K562 (cell line): ENCODE results near the gene ARHGAP26. TPM values are rescaled to one million over a fixed set of nuclear protein-coding genes. Genes with fewer than 3 reads are reported as not detected.
A peak's percentile ranks its signal among the peaks of the same experiment; 100 is the strongest.

Experiments
- ARID1B ChIP-seq: fragments of 450-650 bp; IDR thresholded peaks from 2 replicates; pipeline ENCODE4 v1.6.1; 2016; ENCODE audit warnings: antibody characterized with exemption, mild to moderate bottlenecking, inconsistent platforms
- ATF7 ChIP-seq: fragments of 450-650 bp; IDR thresholded peaks from 2 replicates; pipeline ENCODE4 v1.7.1; 2014; ENCODE audit warnings: mild to moderate bottlenecking, moderate library complexity
- CBFA2T3 ChIP-seq: fragments of 450-650 bp; IDR thresholded peaks from 2 replicates; pipeline ENCODE4 v1.6.1; 2017
- CHAMP1 ChIP-seq: fragments of 450-650 bp; IDR thresholded peaks from 2 replicates; pipeline ENCODE4 v1.6.1; 2016; ENCODE audit warnings: mild to moderate bottlenecking
- E2F1 ChIP-seq: sonication (generic); formaldehyde crosslinking; IDR thresholded peaks from 2 replicates; pipeline ENCODE4 v1.8.1; 2023; ENCODE audit warnings: mild to moderate bottlenecking, missing genetic modification reagents, moderate library complexity
- ETS2 ChIP-seq: IDR thresholded peaks from 2 replicates; pipeline ENCODE4 v1.6.1; 2016; ENCODE audit warnings: borderline replicate concordance, missing genetic modification characterization, mild to moderate bottlenecking, moderate library complexity, missing compliant biosample characterization; ENCODE audit not compliant: poor library complexity, severe bottlenecking
- GABPA ChIP-seq: fragments of 200-800 bp; sonication (Bioruptor generic); conservative IDR thresholded peaks from 2 replicates; pipeline ENCODE4 v1.6.1; 2016; ENCODE audit warnings: low read depth, missing genetic modification characterization, missing compliant biosample characterization
- GATAD2B ChIP-seq: fragments of 450-650 bp; IDR thresholded peaks from 2 replicates; pipeline ENCODE4 v1.6.1; 2017; ENCODE audit warnings: mild to moderate bottlenecking, borderline replicate concordance
- L3MBTL2 ChIP-seq: fragments of 450-650 bp; IDR thresholded peaks from 2 replicates; pipeline ENCODE4 v1.6.1; 2016; ENCODE audit warnings: mild to moderate bottlenecking, moderate library complexity
- LEF1 ChIP-seq: fragments of 450-650 bp; IDR thresholded peaks from 2 replicates; pipeline ENCODE4 v1.6.1; 2016; ENCODE audit warnings: mild to moderate bottlenecking
- MTA2 ChIP-seq: fragments of 450-650 bp; IDR thresholded peaks from 2 replicates; pipeline ENCODE4 v1.6.1; 2016; ENCODE audit warnings: low read depth
- MTA3 ChIP-seq: fragments of 450-650 bp; formaldehyde crosslinking; IDR thresholded peaks from 2 replicates; pipeline ENCODE4 v1.6.1; 2017; ENCODE audit warnings: mild to moderate bottlenecking, borderline replicate concordance
- NBN ChIP-seq: fragments of 450-650 bp; IDR thresholded peaks from 2 replicates; pipeline ENCODE4 v1.6.1; 2016; ENCODE audit warnings: low read depth, mild to moderate bottlenecking
- NCOA1 ChIP-seq: fragments of 450-650 bp; IDR thresholded peaks from 2 replicates; pipeline ENCODE4 v1.6.1; 2016; ENCODE audit warnings: low read depth
- RAD21 ChIP-seq, 2 experiments: fragments of 250-450 bp in 1 of 2; fragments of 450-650 bp in 1 of 2; sonication (Bioruptor Pico) in 1 of 2; formaldehyde crosslinking in 1 of 2; IDR thresholded peaks in 1 of 2; conservative IDR thresholded peaks in 1 of 2; 2 replicates each; pipeline versions ENCODE4 v1.4.0 to v1.8.0; 2020 to 2022; ENCODE audit warnings: mild to moderate bottlenecking in 2 of 2, moderate library complexity in 1 of 2
- RB1 ChIP-seq: fragments of 450-650 bp; IDR thresholded peaks from 2 replicates; pipeline ENCODE4 v1.6.1; 2017; ENCODE audit warnings: low read depth, mild to moderate bottlenecking
- RNF2 ChIP-seq: sonication (generic); IDR thresholded peaks from 2 replicates; pipeline ENCODE4 v1.6.1; 2016
- SOX6 ChIP-seq: fragments of 450-650 bp; IDR thresholded peaks from 2 replicates; pipeline ENCODE4 v1.6.1; 2014; ENCODE audit warnings: mild to moderate bottlenecking
- TCF7 ChIP-seq: sonication (generic); IDR thresholded peaks from 2 replicates; pipeline ENCODE4 v1.6.1; 2016; ENCODE audit warnings: antibody characterized with exemption, borderline replicate concordance
- TEAD2 ChIP-seq: fragments of 450-650 bp; IDR thresholded peaks from 2 replicates; pipeline ENCODE4 v1.6.1; 2016; ENCODE audit warnings: missing genetic modification characterization, control low read depth, missing compliant biosample characterization
- ZFPM2 ChIP-seq: fragments of 250-450 bp; sonication (Bioruptor Pico); IDR thresholded peaks from 2 replicates; pipeline ENCODE4 v1.5.1; 2022; ENCODE audit warnings: mild to moderate bottlenecking
- ZNF583 ChIP-seq: fragments of 250-450 bp; sonication (Bioruptor Pico); IDR thresholded peaks from 2 replicates; pipeline ENCODE4 v1.4.0; 2020
- ZNF785 ChIP-seq: fragments of 250-450 bp; sonication (Bioruptor Pico); IDR thresholded peaks from 2 replicates; pipeline ENCODE4 v1.4.0; 2020; ENCODE audit warnings: mild to moderate bottlenecking
- polyA plus RNA-seq, 8 experiments: library from polyadenylated mRNA; depleted of rRNA in 4 of 8; stranded (reverse) in 5 of 8; unstranded in 3 of 8; fragments of >200 nt; fragmentation: Nextera tagmentation in 2 of 8; fragmentation: Illumina TruSeq in 1 of 8; extraction: Ambion mirVana in 2 of 8; extraction: Trizol in 1 of 8; gene quantifications; 2 replicates each; pipeline versions ENCODE4 v1.2.1 to v1.2.3, GENCODE V29; 2011 to 2014; ENCODE audit warnings: inconsistent platforms in 1 of 8, missing spikeins in 1 of 8
- total RNA-seq, 7 experiments: library from RNA; depleted of rRNA in 6 of 7; stranded (reverse); fragments of >200 nt in 6 of 7; fragmentation: Illumina TruSeq in 2 of 7; extraction: Trizol in 2 of 7; gene quantifications; 2 replicates each; pipeline versions ENCODE4 v1.2.1 to v1.2.3, GENCODE V29; 2011 to 2021; ENCODE audit warnings: low replicate concordance in 1 of 7
- TF ChIP-seq, protein P1 (sequence below): fragments of 250-450 bp; sonication (Bioruptor Pico); IDR thresholded peaks from 2 replicates; pipeline ENCODE4 v1.8.0; 2022; ENCODE audit warnings: inconsistent platforms

Gene ARHGAP26
- total and polyA plus RNA-seq, 9 of the 15 experiments (the other 6 are each of a cell fraction or from before 2014, with no cell fraction given) = 0.13 to 1.1 (median 0.55) TPM

- TF ChIP-seq RB1 (no peak; the same call in 1 of the 2 replicates), ATF7 (peak; percentile 66), E2F1 (no peak), MTA2 (0 out of 2 replicates have a peak, but pooled peaks have one; percentile 24), GABPA (0 out of 2 replicates have a peak, but pooled peaks have one; percentile 15), CBFA2T3 (0 out of 2 replicates have a peak, but pooled peaks have one; percentile 25), TCF7 (0 out of 2 replicates have a peak, but pooled peaks have one; percentile 31), ZNF583 (no peak), ARID1B (peak; percentile 80), NCOA1 (no peak), CHAMP1 (peak; percentile 19; the same call in 1 of the 2 replicates), NBN (0 out of 2 replicates have a peak, but pooled peaks have one; percentile 38), RAD21 (CRISPR knock-in tag; conservative IDR thresholded peaks at IDR 0.05 in 1 of 2, IDR thresholded peaks at IDR 0.05 in 1 of 2) (peak; percentile 54 to 60), L3MBTL2 (0 out of 2 replicates have a peak, but pooled peaks have one; percentile 24), ETS2 (no peak), ZFPM2 (no peak), TEAD2 (tag) (0 out of 2 replicates have a peak, but pooled peaks have one; percentile 26), LEF1 (peak; percentile 18; the same call in 1 of the 2 replicates), SOX6 (peak; percentile 80), ZNF785 (CRISPR knock-in tag) (no peak), MTA3 (peak; percentile 76; the same call in 1 of the 2 replicates), RNF2 (peak; percentile 59; the same call in 1 of the 2 replicates), GATAD2B (0 out of 2 replicates have a peak, but pooled peaks have one; percentile 36)
- TF ChIP-seq, protein P1, sequence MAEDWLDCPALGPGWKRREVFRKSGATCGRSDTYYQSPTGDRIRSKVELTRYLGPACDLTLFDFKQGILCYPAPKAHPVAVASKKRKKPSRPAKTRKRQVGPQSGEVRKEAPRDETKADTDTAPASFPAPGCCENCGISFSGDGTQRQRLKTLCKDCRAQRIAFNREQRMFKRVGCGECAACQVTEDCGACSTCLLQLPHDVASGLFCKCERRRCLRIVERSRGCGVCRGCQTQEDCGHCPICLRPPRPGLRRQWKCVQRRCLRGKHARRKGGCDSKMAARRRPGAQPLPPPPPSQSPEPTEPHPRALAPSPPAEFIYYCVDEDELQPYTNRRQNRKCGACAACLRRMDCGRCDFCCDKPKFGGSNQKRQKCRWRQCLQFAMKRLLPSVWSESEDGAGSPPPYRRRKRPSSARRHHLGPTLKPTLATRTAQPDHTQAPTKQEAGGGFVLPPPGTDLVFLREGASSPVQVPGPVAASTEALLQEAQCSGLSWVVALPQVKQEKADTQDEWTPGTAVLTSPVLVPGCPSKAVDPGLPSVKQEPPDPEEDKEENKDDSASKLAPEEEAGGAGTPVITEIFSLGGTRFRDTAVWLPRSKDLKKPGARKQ (CRISPR knock-in tag) = no peak
These were observed 354.4 kb downstream of the ARHGAP26 start (continued) for GRCh38 chr5:143124593-143124992.
